ENCODE measurements around the gene GPSM1.

The GPSM1 gene

DNA sequence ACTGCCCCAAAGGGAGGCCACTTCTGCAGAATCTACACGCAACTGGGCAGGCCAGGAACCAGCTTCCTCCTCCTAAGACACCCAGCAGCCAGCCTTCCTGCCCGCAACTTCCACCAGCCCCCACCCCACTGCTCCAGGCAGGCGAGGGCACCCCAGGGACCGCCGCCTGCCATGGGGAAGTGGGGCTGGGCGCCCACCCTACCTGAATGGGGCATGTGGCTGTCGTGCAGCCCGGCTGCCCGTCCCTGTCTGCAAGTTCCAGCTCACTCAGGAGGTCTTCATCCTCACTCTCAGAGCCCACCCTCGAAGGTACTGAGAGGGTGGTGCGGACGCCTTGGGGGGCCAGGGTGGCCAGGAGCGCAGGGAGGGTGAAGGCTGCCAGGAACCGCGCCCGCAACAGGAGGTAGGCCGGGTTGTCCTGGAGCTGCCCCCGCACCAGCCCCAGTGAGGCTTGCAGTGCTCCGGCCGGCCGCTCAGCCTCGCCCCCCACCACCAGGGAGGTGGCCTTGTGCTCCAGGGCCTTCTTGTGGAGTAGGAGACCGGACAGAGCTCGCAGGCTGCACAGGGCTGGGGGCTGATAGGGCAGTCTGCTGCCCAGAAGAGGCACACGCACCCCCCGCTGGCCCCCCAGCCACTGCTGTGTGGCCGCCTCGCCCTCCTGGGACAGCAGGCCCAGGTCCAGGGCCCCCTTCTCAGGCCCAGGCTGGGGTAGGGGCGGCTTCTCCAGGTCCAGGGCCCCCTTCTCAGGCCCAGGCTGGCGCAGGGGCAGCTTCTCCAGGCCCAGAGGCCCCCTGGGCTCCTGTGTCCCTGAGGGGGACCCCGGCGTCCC lies 50.2 kb downstream of the GPSM1 start:
- DNase-seq (ENCODE audit: low read depth) = no peak

DNA sequence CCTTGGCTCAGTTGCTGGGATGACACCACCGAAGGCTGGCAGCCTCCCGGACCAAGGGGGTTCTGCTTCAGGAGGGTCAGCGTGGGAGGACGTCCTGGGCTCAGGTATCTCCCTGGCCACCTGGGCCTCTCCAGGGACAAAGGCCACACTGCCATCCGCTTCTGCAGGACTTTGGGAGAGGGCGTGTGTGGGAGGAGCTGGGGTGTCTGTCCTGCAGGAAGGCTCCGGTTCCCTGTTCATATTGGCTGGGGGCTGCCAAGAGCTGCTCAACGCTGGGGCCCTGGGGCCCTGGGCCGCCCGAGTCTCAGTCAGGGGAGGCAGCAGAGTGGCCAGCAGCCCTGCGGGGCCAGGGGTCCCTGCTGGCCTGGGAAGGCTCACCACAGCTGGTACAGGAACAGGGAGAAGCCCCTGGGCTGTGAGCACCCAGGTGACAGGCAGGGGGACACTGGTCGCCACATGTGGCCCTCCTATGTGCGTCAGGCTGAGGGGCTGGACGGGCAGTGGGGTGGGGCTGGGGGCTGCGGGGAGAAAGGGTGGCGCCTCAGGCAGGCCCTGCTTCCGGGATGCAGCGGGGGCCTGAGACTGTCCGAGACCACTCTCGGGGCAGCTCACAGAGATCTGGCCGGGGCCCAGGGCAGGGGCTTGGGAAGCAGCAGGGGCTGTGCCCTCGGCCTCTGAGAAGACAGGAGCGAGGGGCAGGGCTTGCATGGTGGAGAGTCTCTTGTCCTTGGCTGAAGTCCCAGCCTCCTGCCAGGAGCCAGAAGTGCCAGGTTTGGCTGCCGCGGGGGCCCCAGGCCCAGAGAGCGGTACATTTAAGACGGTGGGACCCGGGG lies 51.0 kb downstream of the GPSM1 start:
- no peak for DNase-seq (ENCODE audit: low read depth)

DNA sequence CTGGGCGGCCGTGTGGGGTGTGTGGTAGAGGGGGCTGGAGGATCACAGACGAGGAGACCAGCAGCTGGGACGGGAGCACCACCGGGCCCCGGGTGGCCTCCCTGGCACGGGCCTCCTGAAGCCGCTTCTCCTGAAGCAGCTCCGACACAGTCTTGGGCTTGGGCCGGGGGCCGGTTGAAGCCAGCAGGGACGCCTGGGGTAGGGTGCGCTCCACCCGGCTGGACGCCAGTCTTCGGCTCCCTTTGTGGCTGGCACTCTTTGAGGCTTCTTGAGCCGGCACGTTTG lies 51.6 kb downstream of the GPSM1 start:
- no peak for DNase-seq (ENCODE audit: low read depth)

DNA sequence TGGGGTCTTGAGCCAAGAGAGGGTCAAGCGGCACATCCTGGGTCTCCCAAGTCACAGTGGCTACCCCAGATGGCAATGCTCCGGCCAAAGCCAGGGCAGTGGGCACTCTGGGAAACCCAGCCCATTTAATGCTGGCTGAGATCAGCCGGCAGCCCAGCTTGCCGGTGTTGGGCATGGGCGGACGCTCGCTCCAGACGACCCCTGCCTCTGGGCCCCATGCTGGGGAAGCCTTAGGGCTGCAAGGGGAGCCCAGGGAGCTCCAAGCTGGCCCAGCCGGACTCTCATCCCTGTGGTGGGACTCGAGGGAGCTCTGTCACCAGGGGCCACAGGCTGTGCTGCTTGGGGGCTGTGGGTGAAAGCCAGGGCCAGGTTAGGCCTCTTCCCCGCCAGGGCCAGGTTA lies 52.1 kb downstream of the GPSM1 start:
- no peak for DNase-seq (ENCODE audit: low read depth)

DNA sequence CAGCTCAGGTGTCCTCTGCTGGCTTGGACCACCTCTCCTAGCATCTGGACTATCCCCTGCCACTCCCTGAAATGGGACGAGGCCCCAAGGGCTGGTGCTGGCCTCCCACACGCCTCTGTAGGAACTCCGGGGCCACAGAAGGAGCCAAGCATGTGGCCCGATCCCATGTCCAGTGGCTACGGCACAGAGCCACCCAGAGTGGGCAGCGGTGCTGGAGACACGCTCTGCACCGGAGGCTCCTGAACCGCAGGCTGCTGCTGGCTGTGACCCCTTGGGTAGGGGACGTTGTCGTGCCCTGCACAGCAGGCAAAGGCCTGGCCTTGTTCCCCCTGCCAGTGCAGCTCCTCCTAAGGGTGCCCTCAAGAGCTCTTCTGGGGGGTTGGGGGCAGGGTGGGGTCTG lies 52.6 kb downstream of the GPSM1 start:
- no peak for DNase-seq (ENCODE audit: low read depth)

DNA sequence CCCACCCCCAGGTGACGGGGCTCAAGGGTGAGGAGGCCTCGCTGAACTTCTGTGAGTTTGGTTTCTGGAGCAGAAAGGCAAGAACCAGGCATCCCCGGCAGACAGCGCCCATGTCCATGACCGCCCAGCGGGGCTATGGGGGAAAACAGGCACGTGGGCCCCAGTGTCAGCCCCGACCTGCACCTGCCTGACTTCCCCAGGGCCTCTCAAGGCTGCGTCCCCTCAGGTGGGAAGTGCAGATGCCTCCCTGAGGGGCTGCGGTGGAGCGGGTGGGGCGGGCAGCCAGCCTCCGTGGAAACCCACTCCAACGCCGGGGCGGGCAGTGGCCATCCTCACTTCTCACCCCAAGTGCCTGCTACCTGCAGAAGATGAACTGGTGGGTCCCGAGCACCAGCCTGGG lies 53.0 kb downstream of the GPSM1 start:
- DNase-seq (ENCODE audit: low read depth) = no peak

DNA sequence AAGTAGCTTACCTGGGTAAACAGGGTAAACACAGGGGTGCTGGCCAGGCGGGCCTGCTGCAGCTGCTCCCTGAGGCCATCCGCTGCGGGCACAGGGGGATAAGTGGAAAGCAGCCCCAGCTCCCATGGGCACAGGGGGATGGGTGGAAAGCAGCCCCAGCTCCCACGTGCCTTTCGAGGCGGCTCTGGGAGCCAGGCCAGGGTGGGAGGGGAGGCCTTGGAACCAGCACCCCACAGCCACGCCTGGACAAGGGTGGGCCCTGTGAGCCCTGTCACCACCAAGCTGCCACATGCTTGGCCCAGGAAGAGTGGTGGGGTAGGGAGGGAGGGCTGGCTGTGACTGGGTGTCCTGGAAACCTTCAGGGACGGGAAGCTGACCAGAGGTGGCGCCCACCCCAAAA lies 54.0 kb downstream of the GPSM1 start:
- DNase-seq (ENCODE audit: low read depth) = no peak

DNA sequence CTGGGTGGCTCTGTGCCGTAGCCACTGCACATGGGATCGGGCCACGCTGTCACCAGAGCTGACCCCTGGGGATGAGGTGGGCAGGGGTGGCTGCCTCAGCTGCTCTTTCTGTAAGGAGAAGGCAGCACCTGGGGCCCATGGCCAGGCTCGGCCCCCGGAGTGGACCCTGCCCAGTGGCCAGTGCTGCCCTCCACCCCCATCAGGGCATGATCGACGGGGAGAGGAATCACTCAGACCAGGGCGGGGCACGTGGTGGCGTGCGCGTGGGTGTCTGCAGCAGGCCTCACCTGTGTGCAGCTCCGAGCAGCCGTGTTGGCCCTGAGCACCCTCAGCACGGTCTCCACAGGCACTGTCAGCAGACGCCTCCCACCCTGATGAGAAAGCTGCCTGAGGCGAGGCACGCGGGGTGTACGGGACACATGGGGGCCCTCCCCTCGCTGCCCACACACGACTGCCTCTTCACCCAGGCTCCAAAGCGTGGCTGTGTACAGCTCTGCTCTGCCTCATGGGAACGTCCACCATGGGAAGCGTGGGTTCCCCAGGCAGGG lies 54.7 kb downstream of the GPSM1 start:
- DNase-seq (ENCODE audit: low read depth) = no peak

DNA sequence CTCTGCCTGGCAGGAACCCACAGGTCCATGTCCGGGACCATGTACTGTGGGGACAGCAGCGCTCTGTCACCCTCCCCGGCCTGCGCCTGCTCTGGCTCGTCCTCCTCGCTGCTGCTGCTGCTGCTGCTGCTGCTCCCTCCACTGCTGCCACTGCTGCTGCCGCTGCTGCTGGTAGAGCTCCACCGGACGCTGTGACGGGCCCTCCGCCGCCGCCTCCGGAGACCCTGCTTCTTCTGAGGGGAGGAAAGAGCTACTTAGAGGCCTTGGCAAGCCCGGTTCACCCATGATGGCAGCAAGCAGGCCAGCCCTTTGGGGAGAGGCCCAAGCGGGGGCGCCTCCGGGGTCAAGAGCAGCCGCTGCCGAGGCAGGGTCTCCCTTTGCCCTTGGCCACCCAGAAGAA lies 56.1 kb downstream of the GPSM1 start:
- no peak for DNase-seq (ENCODE audit: low read depth)

DNA sequence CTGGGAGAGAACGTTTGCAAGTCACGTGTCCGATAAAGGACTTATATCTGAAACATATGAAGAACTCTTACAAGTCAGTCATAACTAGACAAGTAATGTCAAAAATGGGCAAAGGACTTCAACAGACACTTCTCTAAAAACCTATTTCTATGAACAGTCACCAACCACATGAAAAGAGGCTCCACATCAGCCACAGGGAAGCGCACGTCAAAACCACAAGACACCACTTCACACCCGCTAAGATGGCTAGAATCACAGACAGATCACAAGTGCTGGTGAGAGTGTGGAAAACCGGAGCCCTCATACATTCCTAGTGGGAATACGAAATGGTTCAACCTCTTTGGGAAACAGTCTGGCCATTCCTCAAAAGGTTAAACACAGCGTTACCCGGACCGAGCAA lies 57.7 kb downstream of the GPSM1 start:
- no peak for DNase-seq (ENCODE audit: low read depth)

DNA sequence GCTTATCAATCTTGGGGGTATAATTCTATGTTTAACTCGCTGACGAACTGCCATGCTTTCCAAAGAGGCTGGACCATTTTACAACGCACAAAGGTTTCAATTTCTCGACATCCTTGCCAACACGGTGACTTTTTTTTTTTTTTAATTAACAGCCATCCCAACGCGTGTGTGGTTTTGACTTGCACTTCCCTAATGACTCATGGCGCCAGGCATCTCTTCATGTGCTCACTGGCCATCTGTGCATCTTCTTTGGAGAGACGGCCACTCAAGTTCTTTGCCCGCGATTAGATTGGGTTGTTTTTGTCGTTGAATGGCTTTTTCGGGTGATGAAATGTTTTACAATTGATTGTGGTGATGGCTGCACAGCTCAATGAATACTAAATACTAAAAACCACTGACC lies 58.7 kb downstream of the GPSM1 start:
- no peak for DNase-seq (ENCODE audit: low read depth)

DNA sequence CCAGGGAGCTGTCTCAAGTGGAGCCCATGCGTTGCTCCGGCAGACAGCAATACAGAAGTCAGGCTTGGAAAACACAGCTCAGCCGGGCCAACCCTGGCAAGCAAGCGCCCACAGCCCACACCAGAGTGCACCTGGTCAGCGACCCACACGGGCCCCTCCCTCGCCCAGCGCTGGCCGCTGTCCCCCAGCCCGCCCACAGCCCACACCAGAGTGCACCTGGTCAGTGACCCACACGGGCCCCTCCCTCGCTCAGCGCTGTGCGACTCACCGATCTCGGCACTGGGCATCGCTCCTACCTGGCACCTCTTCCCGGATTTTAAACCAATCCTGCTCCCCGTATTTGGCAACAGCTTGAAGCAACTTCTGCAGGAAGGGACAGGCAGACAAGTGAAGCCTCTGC lies 59.9 kb downstream of the GPSM1 start:
- no peak for DNase-seq (ENCODE audit: low read depth)

DNA sequence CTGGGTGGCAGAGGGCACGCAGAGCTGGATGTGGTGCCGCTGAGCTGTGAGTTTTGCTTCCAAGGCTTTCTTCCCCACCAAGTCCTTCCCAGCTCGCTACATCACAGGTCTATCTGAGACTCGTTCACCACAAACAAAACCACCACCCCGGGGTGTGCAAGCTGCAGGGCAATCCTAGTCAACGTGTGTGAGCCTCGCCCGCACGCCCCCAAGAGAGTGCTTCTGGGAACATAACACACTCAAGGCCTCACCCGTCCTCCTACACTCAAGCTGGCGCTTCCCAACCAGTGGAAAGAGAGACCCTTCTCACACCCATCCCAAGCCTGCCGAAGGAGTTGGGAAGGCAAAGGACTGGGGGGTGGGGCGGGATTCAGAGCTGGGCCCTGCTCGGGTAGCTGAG lies 62.1 kb downstream of the GPSM1 start:
- DNase-seq (ENCODE audit: low read depth) = no peak

DNA sequence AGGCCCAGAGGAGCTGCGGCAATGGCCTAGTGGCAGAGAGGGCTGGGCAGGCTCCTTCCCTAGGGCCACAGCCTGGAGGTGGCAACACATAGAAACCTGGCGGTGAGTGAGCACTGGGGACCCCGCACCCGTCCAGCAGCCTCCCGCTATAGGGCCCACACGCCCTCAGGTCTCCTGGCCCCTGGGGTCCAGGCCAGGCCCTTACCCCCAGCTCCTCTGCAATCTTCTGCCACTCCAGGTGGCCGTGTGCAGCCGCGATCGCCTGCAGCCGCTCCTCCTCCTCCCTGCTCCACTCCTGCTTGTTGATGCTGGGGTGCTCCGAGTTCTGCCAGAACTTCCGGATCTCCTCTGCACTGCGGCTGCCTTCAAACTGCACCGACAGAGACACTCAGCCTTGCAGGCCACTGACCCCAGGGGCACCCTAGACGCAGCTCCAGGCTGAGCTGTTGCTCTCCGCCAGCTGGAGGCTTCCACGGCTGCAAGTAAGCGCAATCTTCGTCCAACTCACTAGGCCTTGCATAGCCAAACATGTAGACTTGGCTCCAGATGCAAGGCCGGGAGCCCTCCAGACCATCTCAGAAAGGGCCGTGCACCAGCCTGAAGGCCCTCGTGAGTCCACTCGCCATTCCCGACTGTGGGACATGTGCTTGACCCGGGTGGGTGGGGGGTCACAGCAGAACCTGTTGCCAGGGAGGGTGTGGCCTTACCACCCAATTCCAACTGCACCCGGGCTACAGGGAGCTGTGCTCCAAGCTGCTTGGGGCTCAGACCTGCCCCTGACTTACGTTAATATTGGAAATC lies 64.6 kb downstream of the GPSM1 start:
- DNase-seq (ENCODE audit: low read depth) = no peak

DNA sequence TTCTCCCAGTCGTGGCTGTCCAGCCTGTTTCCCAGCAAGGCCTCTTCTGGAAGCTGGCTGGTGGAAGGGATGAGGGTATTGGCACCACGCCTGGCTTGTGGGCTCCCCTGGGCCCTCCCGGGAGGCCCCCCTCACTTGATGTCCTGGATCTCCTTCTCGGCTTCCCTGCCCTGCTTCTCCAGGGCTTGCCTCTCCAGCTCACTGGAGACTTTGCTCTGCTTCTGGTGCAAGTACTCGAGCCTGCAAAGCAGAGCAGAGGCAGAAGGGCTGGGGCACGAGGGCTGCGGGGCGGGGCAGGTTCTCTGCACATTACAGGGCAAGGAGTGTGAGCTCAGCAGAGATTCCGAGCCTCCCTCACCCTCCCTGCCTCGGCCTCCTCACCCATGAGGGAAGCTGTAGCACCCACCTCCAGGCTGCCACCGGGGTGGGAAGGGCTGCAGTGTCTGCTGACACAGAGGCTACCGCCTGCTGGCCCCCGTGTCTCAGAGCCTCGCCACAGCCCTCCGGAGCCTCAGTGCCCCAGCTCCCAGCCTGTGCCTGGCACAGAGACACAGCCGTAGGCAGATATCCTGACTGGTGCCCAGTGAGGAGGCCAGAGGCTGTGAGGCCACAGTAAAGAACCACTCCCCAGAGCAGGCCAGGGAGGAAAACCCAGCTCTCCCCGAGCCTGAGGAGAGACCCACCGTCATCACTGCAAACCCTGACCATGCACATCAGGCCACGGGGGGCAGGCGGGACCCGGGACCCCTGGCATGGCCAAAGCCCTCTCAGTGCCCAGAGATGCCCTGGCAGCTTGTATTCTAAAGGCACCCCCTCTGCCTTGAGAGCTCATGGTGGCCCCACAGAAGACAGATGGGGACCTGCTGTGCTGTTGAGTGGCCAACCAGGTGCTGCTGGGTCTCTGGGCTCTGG lies 65.5 kb downstream of the GPSM1 start:
- no peak for DNase-seq (ENCODE audit: low read depth)

DNA sequence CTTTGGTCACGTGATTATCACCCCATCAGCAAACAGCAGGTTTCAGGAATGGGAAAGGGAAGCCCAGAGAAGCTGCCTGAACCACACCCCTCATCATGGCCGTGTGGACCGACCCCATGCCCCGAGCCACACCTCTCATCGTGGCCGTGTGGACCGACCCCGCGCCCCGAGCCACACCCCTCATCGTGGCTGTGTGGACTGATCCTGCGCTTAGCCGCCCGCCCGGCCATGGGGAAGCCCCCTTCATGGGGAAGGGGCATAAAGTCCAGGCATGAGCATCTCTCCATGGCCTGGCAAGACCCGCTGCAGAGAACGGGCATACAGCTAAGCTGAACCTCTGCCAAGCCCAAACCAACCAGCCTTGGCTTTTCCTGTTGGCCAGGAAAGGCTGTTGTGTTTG lies 66.2 kb downstream of the GPSM1 start:
- DNase-seq (ENCODE audit: low read depth) = no peak

DNA sequence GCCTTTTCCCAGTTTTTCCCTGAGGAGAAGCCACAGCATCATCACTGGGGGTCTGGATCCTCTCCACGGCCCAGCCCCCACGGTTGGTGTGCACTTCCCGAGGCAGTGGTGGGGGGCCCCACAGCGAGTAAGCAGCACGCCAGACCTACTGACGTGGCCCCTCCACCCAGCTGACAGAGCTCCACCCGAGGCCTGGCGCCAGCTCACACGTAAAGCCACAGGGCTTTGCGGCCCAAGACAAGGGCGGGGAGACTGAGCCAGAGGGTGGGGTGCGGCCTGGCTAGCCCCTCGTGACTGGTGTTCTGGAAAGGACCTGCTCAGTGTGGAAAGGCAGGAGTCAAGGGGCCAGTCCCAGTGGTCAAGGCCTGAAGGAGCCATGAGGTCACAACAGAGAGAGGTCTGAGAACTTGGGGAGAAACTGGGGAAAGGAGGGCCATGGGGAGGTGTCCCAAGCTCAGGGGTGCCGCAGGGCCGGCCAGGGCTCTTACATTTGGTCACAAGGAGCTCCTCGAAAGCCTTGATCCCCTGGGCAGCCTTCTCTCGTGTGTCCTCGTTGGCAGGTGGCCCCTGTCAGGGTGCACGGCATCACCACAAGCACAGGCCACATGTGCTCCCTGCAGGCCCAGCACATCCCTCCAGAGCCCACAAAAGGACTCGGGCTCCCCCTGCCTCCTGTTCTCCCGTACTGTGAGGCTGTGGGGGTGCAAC lies 67.1 kb downstream of the GPSM1 start:
- no peak for DNase-seq (ENCODE audit: low read depth)

DNA sequence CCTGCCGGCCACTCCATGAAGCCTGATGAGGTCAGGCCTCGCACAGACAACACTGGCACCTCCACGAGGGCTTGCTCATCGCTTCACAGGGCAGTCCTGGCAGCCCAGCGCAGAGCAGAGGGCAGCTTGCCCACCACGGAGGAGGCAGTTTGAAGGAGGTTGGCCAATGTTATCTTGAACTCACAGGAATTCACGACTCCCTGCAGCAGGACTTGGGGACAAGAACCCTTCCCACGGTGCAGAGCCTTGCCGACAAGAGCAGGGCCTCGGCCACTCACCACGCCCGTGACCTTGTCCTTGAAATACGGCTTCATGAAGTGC lies 67.6 kb downstream of the GPSM1 start:
- no peak for DNase-seq (ENCODE audit: low read depth)

DNA sequence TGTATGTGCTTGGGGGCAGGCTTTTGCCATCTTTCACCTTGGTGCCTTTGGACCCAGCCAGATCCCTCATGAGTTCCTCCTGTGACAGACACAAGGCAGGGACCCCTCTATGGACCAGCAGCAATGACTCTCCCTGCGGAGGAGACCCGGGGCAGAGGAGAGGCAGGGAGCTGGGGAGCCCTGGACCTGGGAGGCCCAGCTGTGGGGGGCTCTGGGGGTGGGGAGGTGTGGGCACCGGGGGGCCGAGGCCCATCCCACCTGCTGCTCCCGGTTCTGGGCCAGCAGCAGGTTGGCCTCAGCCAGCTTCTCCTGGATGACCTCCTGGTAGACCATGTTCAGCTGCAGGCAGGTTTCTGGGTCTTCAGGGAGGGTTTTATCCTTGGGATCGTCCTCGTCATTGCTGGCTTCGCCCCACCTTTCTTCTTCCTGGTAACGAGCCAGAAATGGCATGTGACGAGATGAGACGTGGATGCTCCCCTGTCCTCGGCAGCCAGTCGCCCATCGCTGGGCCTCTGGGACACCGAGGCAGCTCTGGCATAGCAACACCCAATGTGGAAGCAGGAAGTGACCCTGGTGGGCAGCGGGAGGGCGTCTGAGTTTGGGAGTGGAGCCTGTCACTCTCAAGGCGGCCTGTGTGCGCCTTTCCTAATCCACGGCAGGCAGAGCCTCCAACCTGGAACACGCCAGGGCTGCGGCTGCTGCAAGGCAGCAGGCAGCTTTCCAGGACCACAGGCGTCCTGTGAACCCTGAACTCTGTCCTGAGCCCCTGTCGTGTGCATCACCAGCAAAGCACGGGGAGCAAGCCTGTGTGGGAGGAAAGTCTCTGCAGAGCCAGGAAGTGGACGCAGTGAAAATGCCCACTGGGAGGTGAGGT lies 68.2 kb downstream of the GPSM1 start:
- DNase-seq (ENCODE audit: low read depth) = no peak

DNA sequence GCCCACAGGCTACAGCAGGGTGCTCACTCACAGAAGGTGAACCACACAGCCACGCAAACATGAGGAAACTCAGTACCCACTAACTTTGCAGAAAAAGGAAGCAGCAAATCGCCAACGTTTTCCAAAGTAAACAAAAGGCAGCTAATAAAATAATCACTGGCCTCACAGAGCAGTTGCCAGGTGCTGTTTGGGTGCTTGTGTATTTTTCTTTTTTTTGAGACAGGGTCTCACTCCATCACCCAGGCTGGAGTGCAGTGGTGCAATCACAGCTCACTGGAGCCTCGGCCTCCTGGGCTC lies 68.8 kb downstream of the GPSM1 start:
- no peak for DNase-seq (ENCODE audit: low read depth)
